Nephron progenitor cell (in vitro differentiated cells): Measurements from ENCODE around the gene DNASE1L3.
"Not testable (repeated sequence)": the region's sequence is repeated elsewhere in the genome, so short reads cannot be mapped to it uniquely, and the experiment has no call there.

Experiments used
- DNase-seq: peaks from one replicate; pipeline ENCODE4 v3.0.0; 2021
- H3K27ac Mint-ChIP-seq: 2 replicates; pipeline ENCODE4 v1.8.0; 2021; ENCODE audit warnings: mild to moderate bottlenecking, moderate library complexity, mixed read lengths
- H3K27me3 Mint-ChIP-seq: 2 replicates; pipeline ENCODE4 v1.8.0; 2021; ENCODE audit warnings: mild to moderate bottlenecking, low read depth, mixed read lengths; ENCODE audit not compliant: poor library complexity
- H3K36me3 Mint-ChIP-seq: 2 replicates; pipeline ENCODE4 v1.8.0; 2021; ENCODE audit warnings: low read depth, mixed read lengths
- H3K4me1 Mint-ChIP-seq: 2 replicates; pipeline ENCODE4 v1.8.0; 2021; ENCODE audit warnings: mixed read lengths
- H3K4me3 Mint-ChIP-seq: 2 replicates; pipeline ENCODE4 v1.8.0; 2021; ENCODE audit warnings: mild to moderate bottlenecking, moderate library complexity, mixed read lengths
- H3K9me3 Mint-ChIP-seq: 2 replicates; pipeline ENCODE4 v1.8.0; 2021; ENCODE audit warnings: mild to moderate bottlenecking, moderate library complexity, mixed read lengths
- CTCF ChIP-seq: fragments of 200-600 bp; sonication (generic); IDR thresholded peaks from 2 replicates; pipeline ENCODE4 v1.5.0; 2021; ENCODE audit warnings: antibody characterized with exemption

Gene DNASE1L3

GRCh38 chr3:58230876-58231552 is 20.2 kb upstream of the DNASE1L3 start:
- Mint-ChIP-seq H3K36me3 (no peaks in the 10 kb centered on the region), H3K27me3 (peaks cover 23% of the 10 kb centered on the region), H3K4me1 (peaks cover 10% of the 10 kb centered on the region), H3K9me3 (no peaks in the 10 kb centered on the region), H3K4me3 (no peak overlapping the region), H3K27ac (no peak overlapping the region)
- DNase-seq, result no peak
- TF ChIP-seq CTCF, result no peak

- H3K27me3 Mint-ChIP-seq, result peaks cover 13% of the 10 kb centered on the region
- not testable (repeated sequence) for H3K36me3 Mint-ChIP-seq, H3K27ac Mint-ChIP-seq, DNase-seq, H3K9me3 Mint-ChIP-seq, H3K4me3 Mint-ChIP-seq, H3K4me1 Mint-ChIP-seq
Observed at GRCh38 chr3:58227933-58228332, 17.2 kb upstream of the DNASE1L3 start.

- no peak for TF ChIP-seq CTCF
- no peak overlapping the region for H3K4me3 Mint-ChIP-seq
- peaks cover 8% of the 10 kb centered on the region for H3K4me1 Mint-ChIP-seq
- H3K36me3 Mint-ChIP-seq, result no peaks in the 10 kb centered on the region
- no peak for DNase-seq
- H3K27ac Mint-ChIP-seq, result no peak overlapping the region
- peaks cover 12% of the 10 kb centered on the region for H3K27me3 Mint-ChIP-seq
- peaks cover 18% of the 10 kb centered on the region for H3K9me3 Mint-ChIP-seq
Observed at GRCh38 chr3:58223855-58224254, 13.1 kb upstream of the DNASE1L3 start.

GRCh38 chr3:58222161-58222724 is 11.5 kb upstream of the DNASE1L3 start:
- Mint-ChIP-seq H3K27me3 (peaks cover 12% of the 10 kb centered on the region), H3K27ac (no peak overlapping the region), H3K36me3 (no peaks in the 10 kb centered on the region), H3K9me3 (peaks cover 18% of the 10 kb centered on the region), H3K4me3 (no peak overlapping the region), H3K4me1 (peaks cover 18% of the 10 kb centered on the region)
- no peak for TF ChIP-seq CTCF
- no peak for DNase-seq

- H3K36me3 Mint-ChIP-seq, result no peaks in the 10 kb centered on the region
- TF ChIP-seq CTCF, result no peak
- no peak for DNase-seq
- H3K4me3 Mint-ChIP-seq, result no peak overlapping the region
- peaks cover 18% of the 10 kb centered on the region for H3K9me3 Mint-ChIP-seq
- H3K4me1 Mint-ChIP-seq, result peaks cover 35% of the 10 kb centered on the region
- H3K27ac Mint-ChIP-seq, result no peak overlapping the region
- peaks cover 14% of the 10 kb centered on the region for H3K27me3 Mint-ChIP-seq
Observed at GRCh38 chr3:58218904-58219303, 8.1 kb upstream of the DNASE1L3 start.

- DNase-seq, result peak; percentile 56
- peaks cover 20% of the 10 kb centered on the region for H3K27me3 Mint-ChIP-seq
- no peak overlapping the region for H3K27ac Mint-ChIP-seq
Observed at GRCh38 chr3:58217209-58217811, 6.5 kb upstream of the DNASE1L3 start.

More at GRCh38 chr3:58217209-58217811, 6.5 kb upstream of the DNASE1L3 start:
- Mint-ChIP-seq H3K36me3 (no peaks in the 10 kb centered on the region), H3K4me3 (peak overlapping the region; percentile 15), H3K9me3 (peaks cover 18% of the 10 kb centered on the region), H3K4me1 (peaks cover 30% of the 10 kb centered on the region)
- TF ChIP-seq CTCF, result peak; percentile 75
